Astrocyte of the spinal cord (primary cell): Measurements from ENCODE around the gene RAPGEF2.

ENCODE experiments used
- DNase-seq: peaks from one replicate; pipeline ENCODE4 v3.0.0; 2011; ENCODE audit warnings: low read depth, low spot score
- H3K4me3 ChIP-seq: 2 replicates; pipeline ENCODE4 v1.5.1; 2011; ENCODE audit warnings: low read depth, mild to moderate bottlenecking, low read length, moderate library complexity
- CTCF ChIP-seq: IDR thresholded peaks from 2 replicates; pipeline ENCODE4 v1.5.1; 2012; ENCODE audit warnings: low read depth, mild to moderate bottlenecking, low read length, inconsistent platforms
- in situ Hi-C: cut with HindIII; loops from 2 replicates; pipeline ENCODE4 v1.10.0; 2017; ENCODE audit warnings: low sequenced_read_pairs

The RAPGEF2 gene

DNA sequence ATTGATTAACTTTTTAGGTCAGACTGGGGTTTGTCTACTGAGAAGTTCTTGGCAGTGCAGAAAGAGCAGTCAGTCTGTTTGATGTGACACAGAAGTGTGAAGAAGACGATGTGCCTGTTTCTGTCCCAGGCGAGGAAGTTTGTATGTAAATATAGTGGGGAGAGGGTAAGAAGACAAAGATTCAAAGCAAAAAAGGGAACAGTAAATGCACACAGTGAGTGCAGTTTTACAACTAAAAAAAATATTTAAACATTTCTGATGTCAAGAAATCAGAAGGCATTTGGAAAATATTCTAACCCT is 264.9 kb downstream of the RAPGEF2 start:
- in situ Hi-C loops, result no loop called here
- DNase-seq, result no peak
- TF ChIP-seq CTCF, result no peak
- no peak overlapping the region for H3K4me3 ChIP-seq

- in situ Hi-C loops, result no loop called here
- DNase-seq, result no peak
- no peak overlapping the region for H3K4me3 ChIP-seq
- no peak for TF ChIP-seq CTCF
Measured at GRCh38 chr4:159368320-159368719, 265.4 kb downstream of the RAPGEF2 start.

GRCh38 chr4:159369256-159369655 is 266.4 kb downstream of the RAPGEF2 start:
- no peak overlapping the region for H3K4me3 ChIP-seq
- TF ChIP-seq CTCF, result no peak
- in situ Hi-C loops, result no loop called here
- no peak for DNase-seq

DNA sequence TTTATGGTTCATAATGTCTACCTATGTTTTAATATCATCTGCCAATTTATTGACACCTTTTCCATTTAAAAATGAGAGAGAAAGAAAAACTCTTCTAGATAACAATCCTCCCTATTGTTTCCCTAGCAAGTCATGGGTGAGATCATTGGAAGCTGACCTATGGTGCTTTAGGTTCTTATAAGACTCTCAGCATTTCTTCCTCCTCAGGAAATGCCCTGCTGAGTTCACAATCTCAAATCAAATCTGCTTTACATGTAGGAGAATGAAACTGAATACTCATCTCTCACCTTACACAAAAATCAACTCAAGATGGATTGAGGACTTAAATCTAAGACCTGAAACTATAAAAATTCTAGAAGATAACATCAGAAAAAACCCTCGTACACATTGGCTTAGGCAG is 267.4 kb downstream of the RAPGEF2 start:
- TF ChIP-seq CTCF, result no peak
- in situ Hi-C loops, result no loop called here
- H3K4me3 ChIP-seq, result no peak overlapping the region
- no peak for DNase-seq

GRCh38 chr4:159374749-159375530 is 272.1 kb downstream of the RAPGEF2 start:
- H3K4me3 ChIP-seq, result no peak overlapping the region
- in situ Hi-C loops, result no loop called here
- TF ChIP-seq CTCF, result no peak
- peak; percentile 50 for DNase-seq

- no peak for TF ChIP-seq CTCF
- no peak for DNase-seq
- H3K4me3 ChIP-seq, result no peak overlapping the region
- in situ Hi-C loops, result no loop called here
Measured at GRCh38 chr4:159376289-159376688, 273.4 kb downstream of the RAPGEF2 start.
